Measurements from ENCODE around the gene ATP5ME. TPM values are rescaled to one million over a fixed set of nuclear protein-coding genes. Genes with fewer than 3 reads are reported as not detected.

ATP5ME gene, protein sequence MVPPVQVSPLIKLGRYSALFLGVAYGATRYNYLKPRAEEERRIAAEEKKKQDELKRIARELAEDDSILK
- 100 to 1,000 TPM; 108 to 125 TPM for total RNA-seq

DNA sequence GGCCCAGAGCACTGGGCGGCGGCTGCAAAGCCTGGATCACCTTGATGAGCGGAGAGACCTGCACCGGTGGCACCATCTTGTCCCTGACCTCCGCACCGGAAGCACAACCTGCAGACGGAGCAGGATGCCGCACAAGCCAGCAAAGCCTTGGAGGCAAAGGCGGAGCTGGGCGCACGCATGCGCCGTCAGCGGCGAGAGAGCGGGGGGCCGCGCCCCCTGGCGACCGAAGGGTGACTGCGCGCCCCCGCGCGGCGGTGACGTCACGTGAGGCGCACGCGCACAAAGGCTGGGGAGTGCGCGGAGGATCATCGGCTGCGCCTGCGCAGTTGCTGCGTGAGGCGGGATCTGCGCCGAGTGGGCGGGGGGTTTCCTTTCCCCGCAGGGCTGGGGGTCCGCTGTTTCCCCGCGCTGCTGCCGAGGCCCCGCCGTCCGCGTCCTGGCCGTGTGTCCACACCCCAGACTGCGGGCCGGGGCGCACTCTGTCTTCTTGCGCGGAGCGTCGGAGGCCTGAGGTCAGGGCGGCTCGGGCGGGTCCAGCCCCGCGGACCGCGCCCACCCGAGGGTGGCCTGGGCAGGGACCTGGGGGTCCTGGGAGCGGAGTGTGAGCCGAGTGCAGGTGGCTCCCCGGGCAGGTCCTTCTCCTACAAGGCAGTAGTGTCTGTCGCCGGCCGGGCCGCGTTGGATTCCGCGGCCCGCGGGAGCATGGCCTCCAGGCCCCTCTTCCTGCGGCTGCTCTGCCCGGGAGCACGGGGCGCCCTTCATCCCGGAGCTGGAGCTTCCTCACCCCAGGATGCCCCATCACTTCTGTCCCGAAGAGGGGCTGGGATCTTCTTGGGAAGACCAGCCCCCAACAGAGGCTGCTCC, at the start of gene ATP5ME, which contains the start of gene MYL5:
Gene ATP5ME (minus strand): TSS at position 105 of the 864 bp plus-strand sequence. CDS start 29 bp downstream, at position 76.
Gene MYL5 (plus strand): TSS at position 371 of the 864 bp plus-strand sequence. CDS start 3,485 bp downstream, outside the sequence.
- peak within 1 kb of the TSS; percentile 91 to 92 for H3K4me3 Mint-ChIP-seq
- H3K36me3 Mint-ChIP-seq (ENCODE audit: insufficient read depth in 2 of 2): peaks cover 3 to 5% of the 10 kb centered on the region in 2 donors
- ATAC-seq (replicated peaks in 1 of 2): peak; percentile 94 to 95
- H3K9me3 Mint-ChIP-seq: no peaks in the 10 kb centered on the region
- peak; percentile 97 to 98 for DNase-seq
- peak within 1 kb of the TSS; percentile 88 for H3K27ac Mint-ChIP-seq
- H3K27me3 Mint-ChIP-seq (ENCODE audit: low read depth): no peaks in the 10 kb centered on the region
- H3K4me1 Mint-ChIP-seq (ENCODE audit: low read depth): peaks cover 11% of the 10 kb centered on the region

DNA sequence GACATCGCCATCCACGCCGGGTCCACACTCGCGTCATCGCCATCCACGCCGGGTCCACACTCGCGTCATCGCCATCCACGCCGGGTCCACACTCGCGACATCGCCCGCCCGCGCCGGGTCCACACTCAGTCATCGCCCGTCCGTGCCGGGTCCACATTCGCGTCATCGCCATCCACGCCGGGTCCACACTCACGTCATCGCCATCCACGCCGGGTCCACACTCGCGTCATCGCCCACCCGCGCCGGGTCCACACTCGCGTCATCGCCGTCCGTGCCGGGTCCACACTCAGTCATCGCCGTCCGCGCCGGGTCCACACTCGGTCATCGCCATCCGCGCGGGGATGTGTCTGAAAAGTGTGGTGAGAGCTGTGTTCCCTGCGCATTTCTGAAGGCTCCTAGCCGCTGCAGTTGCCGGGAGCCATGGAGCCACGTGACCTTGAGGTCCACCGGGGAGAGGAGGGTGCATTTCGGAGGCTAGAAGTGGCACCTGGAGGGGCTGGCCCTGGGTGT, 48.8 kb upstream of the ATP5ME start:
- Mint-ChIP-seq H3K27me3 (ENCODE audit: low read depth) (no peaks in the 10 kb centered on the region), H3K36me3 (ENCODE audit: insufficient read depth in 2 of 2) (peaks cover 8 to 18% of the 10 kb centered on the region in 2 donors), H3K9me3 (peaks cover 0 to 2% of the 10 kb centered on the region in 2 donors), H3K27ac (no peak overlapping the region), H3K4me3 (no peak overlapping the region), H3K4me1 (ENCODE audit: low read depth) (peaks cover 12% of the 10 kb centered on the region)
- DNase-seq (no peak), ATAC-seq (replicated peaks in 1 of 2) (no peak)

DNA sequence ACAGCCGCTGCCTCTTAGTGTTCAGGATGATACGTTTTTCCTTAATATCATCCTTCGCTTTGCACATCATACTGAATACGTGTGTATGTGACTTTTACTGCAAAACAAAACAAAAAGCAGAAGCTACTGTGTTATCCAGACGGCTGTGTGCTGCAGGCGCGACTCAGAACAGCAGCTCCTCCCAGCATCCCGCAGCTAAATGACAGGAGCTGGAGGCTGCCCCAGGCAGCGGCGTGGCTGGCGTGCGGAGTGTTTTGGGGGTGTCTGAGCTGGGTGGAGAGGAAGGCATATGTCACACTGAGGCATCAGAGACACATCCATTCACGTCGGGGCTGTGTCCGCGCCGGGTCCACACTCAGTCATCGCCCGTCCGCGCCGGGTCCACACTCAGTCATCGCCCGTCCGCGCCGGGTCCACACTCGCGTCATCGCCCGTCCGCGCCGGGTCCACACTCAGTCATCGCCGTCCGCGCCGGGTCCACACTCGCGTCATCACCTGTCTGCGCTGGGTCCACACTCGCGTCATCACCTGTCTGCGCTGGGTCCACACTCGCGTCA, 48.2 kb upstream of the ATP5ME start:
- DNase-seq (no peak), ATAC-seq (replicated peaks in 1 of 2) (no peak)
- Mint-ChIP-seq H3K27me3 (ENCODE audit: low read depth) (no peaks in the 10 kb centered on the region), H3K4me3 (no peak overlapping the region), H3K36me3 (ENCODE audit: insufficient read depth in 2 of 2) (peaks cover 8 to 18% of the 10 kb centered on the region in 2 donors), H3K27ac (no peak overlapping the region), H3K4me1 (ENCODE audit: low read depth) (peaks cover 6% of the 10 kb centered on the region), H3K9me3 (peaks cover 0 to 2% of the 10 kb centered on the region in 2 donors)

DNA sequence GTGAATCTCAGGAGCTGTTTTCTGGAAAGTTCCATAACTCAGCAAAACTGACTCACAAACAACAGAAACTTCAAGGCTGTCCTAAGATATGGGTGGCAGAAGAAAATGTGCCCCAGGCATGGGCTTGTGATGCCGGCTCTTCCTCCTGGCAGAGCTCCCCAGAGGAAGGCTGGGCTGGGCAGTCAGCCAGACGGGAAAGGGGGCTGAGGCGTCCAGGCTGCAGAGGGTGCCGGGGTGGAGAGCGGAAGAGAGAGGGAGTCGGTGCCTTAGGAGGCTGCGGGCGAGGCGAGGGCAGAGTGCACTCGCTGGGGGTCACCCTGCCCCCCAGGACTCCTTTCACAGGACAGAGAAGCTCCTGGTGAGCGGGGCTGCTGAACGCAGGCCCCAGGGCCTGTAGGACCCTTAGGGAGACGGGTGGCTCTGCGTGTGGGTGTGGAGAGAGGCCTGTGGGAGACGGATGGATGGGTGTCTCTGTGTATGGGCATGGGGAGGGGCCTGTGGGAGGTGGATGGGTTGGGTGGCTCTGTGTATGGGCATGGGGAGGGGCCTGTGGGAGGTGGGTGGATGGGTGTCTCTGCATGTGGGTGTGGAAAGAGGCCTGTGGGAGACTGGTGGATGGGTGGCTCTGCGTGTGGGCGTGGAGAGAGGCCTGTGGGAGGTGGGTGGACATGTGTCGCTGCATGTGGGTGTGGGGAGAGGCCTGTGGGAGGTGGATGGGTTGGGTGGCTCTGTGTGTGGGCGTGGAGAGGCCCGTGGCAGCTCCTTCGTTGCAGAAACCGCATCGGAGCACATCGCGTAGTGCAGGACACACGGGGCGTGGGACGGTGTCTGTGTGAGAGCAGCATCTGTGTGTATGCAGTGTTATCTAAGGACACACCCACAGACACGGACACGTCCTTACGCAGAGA, 47.4 kb upstream of the ATP5ME start:
- H3K27me3 Mint-ChIP-seq (ENCODE audit: low read depth): no peaks in the 10 kb centered on the region
- no peak overlapping the region for H3K4me3 Mint-ChIP-seq
- ATAC-seq (replicated peaks in 1 of 2) (no peak), DNase-seq (no peak)
- no peaks in the 10 kb centered on the region for H3K4me1 Mint-ChIP-seq (ENCODE audit: low read depth)
- no peak overlapping the region for H3K27ac Mint-ChIP-seq
- H3K9me3 Mint-ChIP-seq: peaks cover 0 to 2% of the 10 kb centered on the region in 2 donors
- H3K36me3 Mint-ChIP-seq (ENCODE audit: insufficient read depth in 2 of 2): peaks cover 8 to 18% of the 10 kb centered on the region in 2 donors

DNA sequence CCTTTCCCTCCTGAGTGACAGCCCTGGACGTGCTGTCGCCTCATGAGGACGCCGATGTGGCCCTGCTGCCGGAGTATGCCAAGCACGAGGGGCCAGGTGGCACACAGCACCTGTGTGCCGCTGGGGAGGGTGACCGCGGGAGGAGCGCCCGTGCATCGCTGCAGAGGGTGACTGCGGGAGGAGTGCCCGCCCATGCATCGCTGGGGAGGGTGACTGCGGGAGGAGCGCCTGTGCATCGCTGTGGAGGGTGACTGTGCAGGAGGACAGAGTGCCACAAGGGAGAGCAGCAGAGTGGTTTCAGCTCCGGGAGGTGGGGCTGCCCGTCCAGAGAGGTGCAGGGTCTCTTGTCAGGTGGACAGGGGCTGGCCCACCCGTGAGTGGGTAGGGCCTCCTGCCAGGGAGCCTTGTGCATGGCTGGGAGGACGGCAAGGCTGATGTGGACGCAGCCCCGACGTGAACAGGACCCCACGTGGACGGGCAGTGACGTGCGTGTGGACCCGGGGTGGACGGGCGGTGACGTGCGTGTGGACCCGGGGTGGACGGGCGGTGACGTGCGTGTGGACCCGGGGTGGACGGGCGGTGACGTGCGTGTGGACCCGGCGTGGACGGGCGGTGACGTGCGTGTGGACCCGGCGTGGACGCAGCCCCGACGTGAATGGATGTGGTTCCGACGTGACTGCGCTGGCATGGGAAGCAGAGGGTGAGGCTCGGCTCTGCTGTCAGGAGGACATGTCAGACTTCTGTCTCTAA, 46.2 kb upstream of the ATP5ME start:
- ATAC-seq (replicated peaks in 1 of 2): no peak
- DNase-seq: no peak
- Mint-ChIP-seq H3K36me3 (ENCODE audit: insufficient read depth in 2 of 2) (peaks cover 8 to 18% of the 10 kb centered on the region in 2 donors), H3K4me3 (no peak overlapping the region), H3K4me1 (ENCODE audit: low read depth) (no peaks in the 10 kb centered on the region), H3K9me3 (peaks cover 0 to 2% of the 10 kb centered on the region in 2 donors), H3K27me3 (ENCODE audit: low read depth) (no peaks in the 10 kb centered on the region), H3K27ac (no peak overlapping the region)

DNA sequence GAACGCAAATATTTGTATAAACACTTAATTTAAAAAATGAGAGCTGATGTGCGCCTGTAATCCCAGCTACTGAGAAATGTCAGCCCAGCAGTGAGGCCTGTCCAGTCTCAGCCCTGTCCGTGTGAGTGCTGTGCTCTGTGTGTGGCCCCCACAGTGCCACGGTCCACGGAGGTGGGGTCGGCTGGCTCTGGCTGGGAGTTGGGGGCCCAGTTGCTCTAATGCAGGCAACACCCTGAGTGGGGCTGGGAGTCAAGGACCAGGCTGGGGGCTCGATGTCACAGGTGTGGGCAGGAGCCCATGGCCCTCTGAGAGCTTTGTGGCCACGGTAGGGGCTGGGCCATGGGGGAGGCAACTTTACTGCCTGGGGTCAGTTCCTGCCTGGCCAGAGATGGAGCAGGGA, 44.4 kb upstream of the ATP5ME start:
- H3K27me3 Mint-ChIP-seq (ENCODE audit: low read depth): no peaks in the 10 kb centered on the region
- H3K9me3 Mint-ChIP-seq: peaks cover 0 to 2% of the 10 kb centered on the region in 2 donors
- ATAC-seq (replicated peaks in 1 of 2) (no peak), DNase-seq (no peak)
- no peak overlapping the region for H3K4me3 Mint-ChIP-seq
- no peak overlapping the region for H3K27ac Mint-ChIP-seq
- no peaks in the 10 kb centered on the region for H3K4me1 Mint-ChIP-seq (ENCODE audit: low read depth)
- peaks cover 8 to 16% of the 10 kb centered on the region in 2 donors for H3K36me3 Mint-ChIP-seq (ENCODE audit: insufficient read depth in 2 of 2)

DNA sequence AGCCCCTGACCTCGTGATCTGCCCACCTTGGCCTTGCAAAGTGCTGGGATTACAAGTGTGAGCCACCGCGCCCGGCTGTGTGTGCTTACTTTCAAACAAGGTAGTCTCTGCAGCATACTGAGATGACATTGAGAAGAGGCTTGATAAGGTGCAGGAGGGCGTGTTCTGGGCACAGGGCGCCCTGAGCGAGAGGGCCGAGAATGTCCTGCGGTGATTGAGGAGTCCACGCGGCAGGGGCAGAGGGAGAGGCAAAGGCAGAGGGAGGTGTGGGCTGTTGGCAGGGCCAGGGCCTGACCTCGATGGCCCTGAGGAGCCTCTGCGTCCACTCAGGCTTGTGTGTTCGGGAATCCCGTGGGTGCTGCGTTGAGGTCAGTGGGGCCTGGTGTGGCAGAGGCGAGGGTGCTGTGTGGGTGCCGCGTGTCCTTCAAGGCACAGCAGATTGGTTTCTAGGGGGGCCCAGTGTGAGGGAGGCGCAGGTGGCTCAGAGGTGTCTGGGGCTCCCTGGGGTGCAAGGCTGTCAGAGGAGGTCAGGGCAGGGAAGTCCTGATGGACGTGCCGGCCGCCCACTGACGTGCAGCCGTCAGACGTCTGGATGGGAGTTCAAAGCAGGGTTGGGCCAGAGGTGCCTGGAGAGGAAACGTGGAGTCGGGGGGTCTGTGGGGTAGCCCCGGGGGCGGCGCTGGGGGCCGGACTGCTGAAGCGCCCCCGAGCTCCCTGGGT, 43.7 kb upstream of the ATP5ME start:
- Mint-ChIP-seq H3K9me3 (no peaks in the 10 kb centered on the region), H3K4me3 (no peak overlapping the region), H3K27ac (no peak overlapping the region), H3K27me3 (ENCODE audit: low read depth) (no peaks in the 10 kb centered on the region), H3K36me3 (ENCODE audit: insufficient read depth in 2 of 2) (peaks cover 4 to 10% of the 10 kb centered on the region in 2 donors), H3K4me1 (ENCODE audit: low read depth) (no peaks in the 10 kb centered on the region)
- no peak for ATAC-seq (replicated peaks in 1 of 2)
- DNase-seq: no peak

DNA sequence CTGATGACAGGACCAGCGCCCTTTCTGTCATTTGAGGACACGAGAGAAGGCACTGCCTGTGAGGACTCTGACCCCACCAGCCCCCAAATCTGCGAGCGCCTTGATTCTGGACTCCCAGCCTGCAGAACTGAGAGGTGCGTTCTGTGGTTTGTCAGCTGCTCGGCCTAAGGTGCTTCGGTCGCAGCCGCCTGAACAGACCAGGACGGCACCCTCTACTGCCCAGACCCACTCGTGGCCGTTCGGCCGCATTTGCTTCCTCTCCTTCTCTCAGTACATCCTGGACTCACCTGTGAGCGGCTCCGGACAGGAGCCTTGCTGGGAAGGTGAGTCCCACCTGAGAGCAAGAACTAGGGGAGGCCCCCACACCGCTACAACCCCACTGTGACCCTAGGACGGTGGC, 40.0 kb upstream of the ATP5ME start:
- Mint-ChIP-seq H3K27me3 (ENCODE audit: low read depth) (no peaks in the 10 kb centered on the region), H3K4me1 (ENCODE audit: low read depth) (peaks cover 11% of the 10 kb centered on the region), H3K27ac (no peak overlapping the region), H3K36me3 (ENCODE audit: insufficient read depth in 2 of 2) (no peaks in the 10 kb centered on the region), H3K9me3 (no peaks in the 10 kb centered on the region), H3K4me3 (no peak overlapping the region)
- no peak for ATAC-seq (replicated peaks in 1 of 2)
- DNase-seq: no peak

DNA sequence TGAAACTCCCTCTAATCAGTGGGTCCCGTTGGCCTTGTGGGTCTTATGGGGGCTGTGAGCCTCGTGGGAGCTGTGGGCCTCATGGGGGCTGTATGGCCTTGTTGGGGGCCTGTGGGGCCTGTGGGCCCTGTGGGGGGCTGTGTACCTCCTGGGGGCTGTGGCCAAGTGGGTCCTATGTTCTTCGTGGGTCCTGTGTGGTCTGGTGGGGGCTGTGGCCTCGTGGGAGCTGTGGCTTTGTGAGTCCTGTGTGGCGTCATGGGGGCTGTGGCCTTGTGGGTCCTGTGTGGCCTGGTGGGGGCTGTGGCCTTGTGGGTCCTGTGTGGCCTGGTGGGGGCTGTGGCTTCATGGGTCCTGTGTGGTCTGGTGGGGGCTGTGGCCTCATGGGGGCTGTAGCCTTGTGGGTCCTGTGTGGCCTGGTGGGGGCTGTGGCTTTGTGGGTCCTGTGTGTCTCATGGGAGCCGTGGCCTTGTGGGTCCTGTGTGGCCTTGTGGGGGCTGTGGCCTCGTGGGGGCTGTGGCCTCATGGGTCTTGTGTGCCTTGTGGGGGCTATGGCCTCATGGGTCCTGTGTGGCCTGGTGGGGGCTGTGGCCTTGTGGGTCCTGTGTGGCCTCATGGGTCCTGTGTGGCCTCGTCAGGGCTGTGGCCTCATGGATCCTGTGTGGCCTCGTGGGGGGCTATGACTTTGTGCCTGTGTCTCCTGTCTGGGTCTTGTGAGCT, 39.0 kb upstream of the ATP5ME start:
- Mint-ChIP-seq H3K27ac (no peak overlapping the region), H3K4me3 (no peak overlapping the region), H3K4me1 (ENCODE audit: low read depth) (peaks cover 17% of the 10 kb centered on the region), H3K9me3 (no peaks in the 10 kb centered on the region), H3K27me3 (ENCODE audit: low read depth) (no peaks in the 10 kb centered on the region), H3K36me3 (ENCODE audit: insufficient read depth in 2 of 2) (no peaks in the 10 kb centered on the region)
- DNase-seq (no peak), ATAC-seq (replicated peaks in 1 of 2) (no peak)

DNA sequence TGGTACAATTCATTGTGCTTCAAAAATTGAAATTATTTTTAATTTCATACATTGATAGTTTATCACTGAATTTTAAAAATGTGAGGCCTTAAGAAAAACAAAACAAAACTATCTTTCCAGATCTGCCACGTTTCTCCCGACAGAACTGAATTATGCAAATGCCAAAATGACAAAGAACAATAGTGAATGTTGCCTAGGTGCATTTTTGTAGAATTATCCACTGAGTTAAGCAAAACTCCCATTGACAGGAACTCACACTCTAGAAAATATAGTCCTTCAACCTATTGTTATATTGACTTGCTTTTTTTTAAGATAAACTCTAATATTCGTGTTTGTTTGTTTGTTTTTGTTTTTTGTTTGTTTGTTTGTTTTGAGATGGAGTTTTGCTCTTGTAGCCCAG, 38.0 kb upstream of the ATP5ME start:
- H3K4me1 Mint-ChIP-seq (ENCODE audit: low read depth): peaks cover 17% of the 10 kb centered on the region
- no peak overlapping the region for H3K27ac Mint-ChIP-seq
- no peaks in the 10 kb centered on the region for H3K27me3 Mint-ChIP-seq (ENCODE audit: low read depth)
- H3K4me3 Mint-ChIP-seq: no peak overlapping the region
- H3K36me3 Mint-ChIP-seq (ENCODE audit: insufficient read depth in 2 of 2): no peaks in the 10 kb centered on the region
- DNase-seq: no peak
- no peak for ATAC-seq (replicated peaks in 1 of 2)
- no peaks in the 10 kb centered on the region for H3K9me3 Mint-ChIP-seq

DNA sequence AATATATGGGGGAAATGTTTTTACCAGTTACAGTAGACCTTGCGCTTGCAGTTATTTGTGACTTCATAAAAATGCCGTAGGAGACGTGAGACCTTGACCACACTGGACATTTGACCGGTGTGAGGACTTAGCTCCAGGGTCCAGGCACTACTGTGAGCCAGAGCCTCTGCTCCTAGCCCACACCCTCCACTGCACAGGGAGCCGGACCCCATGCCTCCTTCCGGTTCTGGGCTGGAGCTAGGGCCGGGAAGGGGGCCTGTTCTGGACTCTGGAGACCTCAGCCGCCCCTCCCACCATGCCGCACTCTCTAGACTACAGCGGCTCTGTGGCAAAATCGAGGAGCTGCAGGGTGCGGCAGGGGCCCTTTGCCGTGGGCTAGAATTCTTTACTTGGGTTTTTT, 36.8 kb upstream of the ATP5ME start:
- Mint-ChIP-seq H3K4me1 (ENCODE audit: low read depth) (peaks cover 17% of the 10 kb centered on the region), H3K9me3 (no peaks in the 10 kb centered on the region), H3K27me3 (ENCODE audit: low read depth) (no peaks in the 10 kb centered on the region), H3K27ac (no peak overlapping the region), H3K4me3 (no peak overlapping the region), H3K36me3 (ENCODE audit: insufficient read depth in 2 of 2) (no peaks in the 10 kb centered on the region)
- ATAC-seq (replicated peaks in 1 of 2): no peak
- DNase-seq: no peak

All from activated T-cell treated with anti-CD3 and anti-CD28 coated beads, Interleukin-2, amount 50 U/mL, for 72 hours (primary cell).